Muscle of leg (tissue), 11 donors: ENCODE data around the gene KRT5. TPM values are rescaled to one million over a fixed set of nuclear protein-coding genes. Genes with fewer than 3 reads are reported as not detected.

ENCODE experiments used
- DNase-seq: peaks from one replicate; pipeline ENCODE4 v3.0.0; 2013
- H3K27ac ChIP-seq: one replicate; pipeline ENCODE4 v1.5.1; 2013; ENCODE audit warnings: mild to moderate bottlenecking, low read length, control low read depth
- H3K27me3 ChIP-seq: one replicate; pipeline ENCODE4 v1.6.1; 2013; ENCODE audit warnings: low read length; ENCODE audit not compliant: control insufficient read depth, insufficient read depth
- H3K36me3 ChIP-seq: one replicate; pipeline ENCODE4 v1.6.1; 2013; ENCODE audit warnings: low read length; ENCODE audit not compliant: control insufficient read depth, insufficient read depth
- H3K4me1 ChIP-seq: one replicate; pipeline ENCODE4 v1.6.1; 2013; ENCODE audit warnings: low read length; ENCODE audit not compliant: control insufficient read depth, insufficient read depth
- H3K4me3 ChIP-seq: one replicate; pipeline ENCODE4 v1.5.1; 2013; ENCODE audit warnings: low read length, control low read depth
- H3K9me3 ChIP-seq: replicated peaks from 2 replicates; pipeline ENCODE4 v1.6.1; 2013; ENCODE audit warnings: low read depth, low read length; ENCODE audit not compliant: control insufficient read depth
- WGBS: methylation state at CpG from one replicate; pipeline ENCODE4 v1.1.5; 2013; ENCODE audit warnings: missing lambda C conversion rate; ENCODE audit not compliant: insufficient coverage; 5-methylcytosine and 5-hydroxymethylcytosine counted together
- polyA plus RNA-seq, 8 donors: library from polyadenylated mRNA; unstranded; fragments of 120-200 nt; gene quantifications; one replicate each; pipeline versions ENCODE4 v1.2.1 to v1.2.3, GENCODE V29; 2013; ENCODE audit warnings: inconsistent platforms in 1 of 8, low replicate concordance in 1 of 8; ENCODE audit not compliant: insufficient read length in 8 of 8, insufficient read depth in 1 of 8
- total RNA-seq: library from RNA; stranded (reverse); fragments of 120-200 nt; gene quantifications from one replicate; pipeline ENCODE4 v1.2.4, GENCODE V29; 2013

KRT5 gene
- total and polyA plus RNA-seq, 9 donors = 0.21 to 383 (median 0.66) TPM

- WGBS = 75% methylated on average over 14 of the region's 14 CpGs
- no peak for DNase-seq
- H3K27ac ChIP-seq = no peak within 1 kb of the TSS
- H3K4me1 ChIP-seq = peaks cover 6% of the 10 kb centered on the region
- H3K4me3 ChIP-seq = no peak within 1 kb of the TSS
- peaks cover 4% of the 10 kb centered on the region for H3K27me3 ChIP-seq
- no peaks in the 10 kb centered on the region for H3K9me3 ChIP-seq
- H3K36me3 ChIP-seq = no peaks in the 10 kb centered on the region
Measured at GRCh38 chr12:52552681-52553195, 32.5 kb upstream of the KRT5 start, which contains the start of gene KRT71. Gene KRT71, minus strand, starts transcription at chr12:52553145. Its CDS starts 68 bp downstream, at chr12:52553077.

- Histone ChIP-seq H3K27ac (no peak overlapping the region), H3K9me3 (no peaks in the 10 kb centered on the region), H3K36me3 (no peaks in the 10 kb centered on the region), H3K4me3 (no peak overlapping the region), H3K4me1 (peaks cover 3% of the 10 kb centered on the region), H3K27me3 (peaks cover 4% of the 10 kb centered on the region)
- 56% methylated on average over 5 of the region's 5 CpGs for whole genome bisulfite sequencing
- DNase-seq = peak; percentile 23
Measured at GRCh38 chr12:52552055-52552454, 31.9 kb upstream of the KRT5 start.

DNA sequence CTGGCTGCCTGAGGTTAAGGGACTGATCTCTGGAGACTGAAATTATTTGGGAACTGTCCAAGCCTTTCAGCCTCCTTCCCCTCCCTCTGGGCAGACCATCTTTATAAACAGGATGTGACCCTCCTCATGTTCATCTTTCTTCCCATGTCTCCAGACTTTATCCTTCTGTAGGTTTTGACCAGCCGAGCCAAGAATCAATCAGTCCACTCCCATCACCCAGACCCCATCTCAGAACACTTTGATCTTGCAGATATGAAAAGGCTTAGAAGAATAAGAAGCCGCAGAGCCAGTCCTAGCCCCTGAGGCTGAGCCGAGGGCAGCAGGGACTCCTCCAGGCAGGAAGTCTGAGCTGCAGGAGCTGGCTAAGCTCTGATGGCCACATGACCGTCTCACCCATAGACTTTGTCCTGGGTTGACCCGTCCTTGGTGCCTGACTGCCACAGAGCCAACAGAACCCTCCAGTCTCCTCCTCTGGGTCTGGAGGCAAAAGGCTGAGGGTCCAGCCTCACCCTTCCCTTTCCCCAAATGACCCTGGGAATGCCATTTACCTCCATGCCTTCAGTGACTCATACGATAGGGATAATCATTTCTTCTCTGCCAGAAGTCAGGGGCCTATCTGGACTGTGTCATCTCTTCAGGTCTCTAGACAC lies 31.1 kb upstream of the KRT5 start:
- peaks cover 7% of the 10 kb centered on the region for H3K4me1 ChIP-seq
- H3K4me3 ChIP-seq = no peak overlapping the region
- no peaks in the 10 kb centered on the region for H3K36me3 ChIP-seq
- peaks cover 4% of the 10 kb centered on the region for H3K27me3 ChIP-seq
- DNase-seq = peak; percentile 10
- 34% methylated on average over 4 of the region's 6 CpGs for WGBS
- H3K9me3 ChIP-seq = no peaks in the 10 kb centered on the region
- no peak overlapping the region for H3K27ac ChIP-seq

GRCh38 chr12:52546126-52546525 lies 25.9 kb upstream of the KRT5 start:
- H3K27ac ChIP-seq = no peak overlapping the region
- H3K36me3 ChIP-seq = no peaks in the 10 kb centered on the region
- H3K4me1 ChIP-seq = peaks cover 22% of the 10 kb centered on the region
- H3K4me3 ChIP-seq = no peak overlapping the region
- H3K9me3 ChIP-seq = no peaks in the 10 kb centered on the region
- no peaks in the 10 kb centered on the region for H3K27me3 ChIP-seq
- 81% methylated on average over 15 of the region's 15 CpGs for WGBS
- DNase-seq = no peak

DNA sequence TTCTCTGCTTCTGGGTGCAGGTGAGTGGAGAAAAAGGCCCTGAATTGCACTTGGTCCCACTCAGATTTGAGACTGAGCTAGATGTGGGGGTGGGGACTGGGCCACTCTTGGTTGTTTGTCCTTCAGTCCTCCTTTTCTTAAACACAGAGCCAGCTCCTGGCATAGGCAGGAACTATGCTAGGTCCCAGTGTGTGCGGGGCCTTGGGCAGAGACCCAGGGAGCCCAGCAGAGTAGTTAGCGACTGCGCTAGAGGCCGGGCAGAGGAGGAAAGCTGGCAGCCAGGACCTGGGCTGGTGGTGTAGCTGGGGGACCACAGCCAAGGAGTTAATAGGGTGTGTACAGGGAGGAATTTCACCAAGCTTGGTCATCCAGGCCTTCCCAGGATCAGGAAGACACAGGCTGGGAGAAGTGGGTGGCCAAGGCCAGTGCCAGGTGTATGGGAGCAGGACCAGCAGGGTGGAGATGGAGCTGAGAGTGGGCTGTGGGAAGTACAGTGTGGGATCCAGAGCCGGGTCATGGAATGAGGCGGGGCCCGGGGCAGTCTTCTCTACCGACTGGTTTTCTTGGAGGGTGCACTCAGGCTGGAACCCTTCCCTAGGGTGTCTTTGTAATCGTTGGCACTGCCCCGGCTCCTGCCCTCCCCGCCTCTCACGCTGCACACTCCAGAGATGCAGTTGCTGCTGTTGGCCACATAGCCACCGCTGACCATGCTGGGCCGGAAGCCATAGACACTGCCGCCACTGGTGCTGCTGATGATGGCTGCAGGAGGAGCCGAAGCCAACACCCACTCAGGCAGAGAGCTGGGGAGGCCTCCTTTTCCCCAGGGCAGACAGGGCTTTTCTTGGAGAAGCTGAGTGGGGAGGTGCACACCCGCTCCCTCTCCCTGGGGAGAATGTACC lies 24.0 kb upstream of the KRT5 start:
- no peaks in the 10 kb centered on the region for H3K27me3 ChIP-seq
- 69% methylated on average over 15 of the region's 17 CpGs for WGBS

GRCh38 chr12:52542785-52543318 lies 22.7 kb upstream of the KRT5 start:
- H3K9me3 ChIP-seq = no peaks in the 10 kb centered on the region
- no peaks in the 10 kb centered on the region for H3K27me3 ChIP-seq
- DNase-seq = no peak
- H3K36me3 ChIP-seq = no peaks in the 10 kb centered on the region
- H3K27ac ChIP-seq = no peak overlapping the region
- WGBS = 65% methylated on average over 7 of the region's 7 CpGs
- no peak overlapping the region for H3K4me3 ChIP-seq
- peaks cover 47% of the 10 kb centered on the region for H3K4me1 ChIP-seq

More for the DNA sequence above, 24.0 kb upstream of the KRT5 start:
- Histone ChIP-seq H3K4me3 (no peak overlapping the region), H3K4me1 (peaks cover 34% of the 10 kb centered on the region), H3K9me3 (no peaks in the 10 kb centered on the region), H3K27ac (peak overlapping the region; percentile 35), H3K36me3 (no peaks in the 10 kb centered on the region)
- peak; percentile 33 for DNase-seq

DNA sequence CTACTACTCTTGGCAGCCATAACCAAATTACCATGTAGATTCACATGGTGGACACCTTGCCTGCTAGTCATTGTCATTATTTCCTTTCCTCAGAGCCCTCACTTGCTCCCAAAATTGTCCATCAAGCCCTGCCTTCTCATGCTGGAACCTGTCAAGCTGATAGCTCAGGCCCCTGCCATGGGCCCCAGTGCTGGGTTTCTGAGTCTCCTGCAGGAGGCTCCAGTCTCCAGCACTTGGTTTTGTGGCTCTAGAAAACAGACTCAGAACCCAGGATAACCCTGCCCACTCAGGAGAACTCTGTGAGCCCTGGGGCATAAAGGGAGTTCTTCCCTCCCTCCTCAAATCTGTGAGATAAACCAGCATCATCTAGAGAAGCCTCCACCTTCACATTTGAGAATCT lies 22.0 kb upstream of the KRT5 start:
- Histone ChIP-seq H3K9me3 (no peaks in the 10 kb centered on the region), H3K36me3 (no peaks in the 10 kb centered on the region), H3K4me3 (no peak overlapping the region), H3K4me1 (peaks cover 47% of the 10 kb centered on the region), H3K27me3 (no peaks in the 10 kb centered on the region), H3K27ac (no peak overlapping the region)
- no peak for DNase-seq

- Histone ChIP-seq H3K27me3 (no peaks in the 10 kb centered on the region), H3K36me3 (no peaks in the 10 kb centered on the region), H3K27ac (no peak overlapping the region), H3K4me3 (no peak overlapping the region), H3K9me3 (no peaks in the 10 kb centered on the region), H3K4me1 (peaks cover 46% of the 10 kb centered on the region)
- WGBS = no CpG with 5 or more reads among the region's 5 CpGs
- DNase-seq = no peak
Measured at GRCh38 chr12:52541709-52542108, 21.5 kb upstream of the KRT5 start.

- WGBS = 92% methylated on average over 6 of the region's 7 CpGs
- H3K27me3 ChIP-seq = no peaks in the 10 kb centered on the region
- peaks cover 40% of the 10 kb centered on the region for H3K4me1 ChIP-seq
- no peak overlapping the region for H3K4me3 ChIP-seq
- H3K36me3 ChIP-seq = no peaks in the 10 kb centered on the region
- no peak overlapping the region for H3K27ac ChIP-seq
- no peak for DNase-seq
- no peaks in the 10 kb centered on the region for H3K9me3 ChIP-seq
Measured at GRCh38 chr12:52540531-52540930, 20.3 kb upstream of the KRT5 start.

GRCh38 chr12:52539821-52540173 lies 19.6 kb upstream of the KRT5 start:
- peaks cover 35% of the 10 kb centered on the region for H3K4me1 ChIP-seq
- no peaks in the 10 kb centered on the region for H3K27me3 ChIP-seq
- H3K9me3 ChIP-seq = no peaks in the 10 kb centered on the region
- WGBS = 66% methylated on average over 3 of the region's 3 CpGs
- DNase-seq = no peak
- no peak overlapping the region for H3K4me3 ChIP-seq
- H3K36me3 ChIP-seq = no peaks in the 10 kb centered on the region
- H3K27ac ChIP-seq = peak overlapping the region; percentile 9
